ENCODE data around the gene FSIP1. TPM values are rescaled to one million over a fixed set of nuclear protein-coding genes. Genes with fewer than 3 reads are reported as not detected.

Gene FSIP1
- total RNA-seq, 2 experiments from 2014 or later = 0.22 to 0.34 TPM

DNA sequence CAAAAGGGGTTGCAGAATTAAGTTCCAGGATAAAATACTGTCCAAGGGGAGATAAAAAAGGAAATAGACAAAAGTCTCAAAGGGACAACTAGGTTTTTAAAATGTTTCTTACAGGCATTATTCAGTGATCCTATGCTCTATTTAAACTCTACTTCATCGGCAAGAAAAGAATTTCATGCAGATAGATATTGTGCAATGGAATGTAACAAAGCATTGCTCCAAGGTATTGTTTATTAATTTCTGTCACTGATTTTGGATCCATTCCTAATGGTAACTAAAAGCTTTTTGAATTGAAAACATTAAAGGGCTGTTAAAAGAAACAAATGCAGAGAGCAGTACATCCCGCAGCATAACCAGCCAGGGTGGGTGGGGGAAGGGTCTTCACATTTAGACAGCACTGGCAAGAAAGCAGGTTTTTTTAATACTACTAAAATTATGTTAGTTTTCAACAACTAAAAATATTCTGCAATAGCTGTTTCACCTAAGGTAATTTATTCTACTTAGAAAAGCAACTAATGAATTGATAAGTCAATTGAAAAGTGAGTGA, 118.9 kb downstream of the FSIP1 start:
- peaks cover 5% of the 10 kb centered on the region for H3K4me1 Mint-ChIP-seq (ENCODE audit: low read depth)
- Histone ChIP-seq H3K27me3 (ENCODE audit: control insufficient read depth in 1 of 2, insufficient read depth in 2 of 2, low read length in 2 of 2) (no peaks in the 10 kb centered on the region), H3K9me3 (ENCODE audit: control insufficient read depth in 1 of 2, insufficient read depth in 1 of 2, low read length in 2 of 2) (no peaks in the 10 kb centered on the region), H3K27ac (ENCODE audit: low read depth in 1 of 2, low read length in 2 of 2) (no peak overlapping the region), H3K36me3 (ENCODE audit: insufficient read depth, low read length) (no peaks in the 10 kb centered on the region), H3K4me1 (ENCODE audit: insufficient read depth, low read length) (peaks cover 6% of the 10 kb centered on the region), H3K4me3 (ENCODE audit: low read length) (no peak overlapping the region)
- ATAC-seq (ENCODE audit: poor library complexity) (no peak), DNase-seq (no peak)
- CTCF ChIA-PET = no interaction called here
- H3K27me3 Mint-ChIP-seq = peaks cover 8% of the 10 kb centered on the region
- POLR2A ChIA-PET = no interaction called here
- H3K27ac Mint-ChIP-seq = no peak overlapping the region
- no peak for TF ChIP-seq CTCF (IDR thresholded peaks at IDR 0.05)
- intact Hi-C loops (cut with DNase I, micrococcal nuclease) = no loop called here
- H3K36me3 Mint-ChIP-seq (ENCODE audit: low read depth) = no peaks in the 10 kb centered on the region
- no peaks in the 10 kb centered on the region for H3K9me3 Mint-ChIP-seq
- H3K4me3 Mint-ChIP-seq = no peak overlapping the region

DNA sequence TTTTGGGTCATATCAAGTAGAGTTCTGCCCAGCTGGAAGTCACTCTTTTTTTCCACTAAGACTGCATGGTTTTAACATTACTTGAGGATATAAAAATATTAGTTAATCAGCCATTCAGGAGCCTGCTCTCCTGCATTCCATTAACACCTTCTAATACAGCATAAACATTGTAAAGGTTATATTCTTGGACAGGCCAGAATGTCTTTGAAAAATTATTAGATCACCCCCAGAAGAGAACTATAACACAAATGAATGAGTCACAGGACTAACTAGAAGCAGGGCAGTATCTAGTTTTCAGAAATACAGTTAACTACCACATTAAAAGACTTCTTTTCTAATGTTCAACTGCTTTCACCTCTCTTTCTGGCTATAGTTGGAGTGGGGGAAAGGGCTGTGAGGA, 120.9 kb downstream of the FSIP1 start:
- POLR2A ChIA-PET = no interaction called here
- intact Hi-C loops (cut with DNase I, micrococcal nuclease) = no loop called here
- H3K4me3 ChIP-seq (ENCODE audit: low read length) = no peak overlapping the region
- peaks cover 5% of the 10 kb centered on the region for H3K4me1 ChIP-seq (ENCODE audit: insufficient read depth, low read length)
- Mint-ChIP-seq H3K9me3 (no peaks in the 10 kb centered on the region), H3K4me3 (no peak overlapping the region), H3K27ac (no peak overlapping the region), H3K4me1 (ENCODE audit: low read depth) (peaks cover 5% of the 10 kb centered on the region), H3K36me3 (ENCODE audit: low read depth) (no peaks in the 10 kb centered on the region), H3K27me3 (peaks cover 8% of the 10 kb centered on the region)
- ATAC-seq (ENCODE audit: poor library complexity) (no peak), DNase-seq (no peak)
- no peaks in the 10 kb centered on the region for H3K27me3 ChIP-seq (ENCODE audit: control insufficient read depth in 1 of 2, insufficient read depth in 2 of 2, low read length in 2 of 2)
- H3K36me3 ChIP-seq (ENCODE audit: insufficient read depth, low read length) = no peaks in the 10 kb centered on the region
- CTCF ChIA-PET = no interaction called here
- H3K9me3 ChIP-seq (ENCODE audit: control insufficient read depth in 1 of 2, insufficient read depth in 1 of 2, low read length in 2 of 2) = no peaks in the 10 kb centered on the region
- no peak for TF ChIP-seq CTCF (IDR thresholded peaks at IDR 0.05)
- H3K27ac ChIP-seq (ENCODE audit: low read depth in 1 of 2, low read length in 2 of 2) = no peak overlapping the region

DNA sequence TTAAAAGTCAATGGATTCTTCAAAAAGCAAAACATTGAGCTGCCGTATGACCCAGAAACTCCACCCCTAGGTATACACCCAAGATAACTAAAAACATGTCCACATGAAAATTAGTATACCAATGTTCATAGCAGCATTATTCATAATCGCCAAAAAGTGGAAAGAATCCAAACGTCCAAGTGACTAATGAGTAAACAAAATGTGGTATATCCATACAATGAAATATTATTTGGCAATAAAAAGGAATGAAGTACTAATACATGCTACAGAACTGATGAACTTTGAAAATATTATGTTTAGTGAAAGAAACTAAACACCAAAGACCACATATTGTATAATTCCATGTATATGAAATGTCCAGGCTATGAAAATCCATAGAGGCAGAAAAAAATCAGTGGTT, 123.9 kb downstream of the FSIP1 start:
- Histone ChIP-seq H3K36me3 (ENCODE audit: insufficient read depth, low read length) (no peaks in the 10 kb centered on the region), H3K4me1 (ENCODE audit: insufficient read depth, low read length) (no peaks in the 10 kb centered on the region), H3K27ac (ENCODE audit: low read depth in 1 of 2, low read length in 2 of 2) (no peak overlapping the region), H3K27me3 (ENCODE audit: control insufficient read depth in 1 of 2, insufficient read depth in 2 of 2, low read length in 2 of 2) (no peaks in the 10 kb centered on the region), H3K4me3 (ENCODE audit: low read length) (no peak overlapping the region), H3K9me3 (ENCODE audit: control insufficient read depth in 1 of 2, insufficient read depth in 1 of 2, low read length in 2 of 2) (no peaks in the 10 kb centered on the region)
- Mint-ChIP-seq H3K27ac (no peak overlapping the region), H3K9me3 (no peaks in the 10 kb centered on the region), H3K4me3 (no peak overlapping the region), H3K36me3 (ENCODE audit: low read depth) (no peaks in the 10 kb centered on the region), H3K4me1 (ENCODE audit: low read depth) (no peaks in the 10 kb centered on the region), H3K27me3 (no peaks in the 10 kb centered on the region)
- TF ChIP-seq CTCF (IDR thresholded peaks at IDR 0.05) = no peak
- no peak for DNase-seq
- POLR2A ChIA-PET = no interaction called here
- CTCF ChIA-PET = interaction anchor here (1.0 kb wide), 1 partner anchor 50 kb away, joined by 4 read pairs; no protein-coding TSS in a partner anchor
- ATAC-seq (ENCODE audit: poor library complexity) = no peak
- intact Hi-C loops (cut with DNase I, micrococcal nuclease) = no loop called here

Data from CD4-positive, alpha-beta T cell (primary cell).